Measurements from ENCODE around the gene RIBC2.
"Not testable (repeated sequence)": the region's sequence is repeated elsewhere in the genome, so short reads cannot be mapped to it uniquely, and the experiment has no call there.

RIBC2 gene

DNA sequence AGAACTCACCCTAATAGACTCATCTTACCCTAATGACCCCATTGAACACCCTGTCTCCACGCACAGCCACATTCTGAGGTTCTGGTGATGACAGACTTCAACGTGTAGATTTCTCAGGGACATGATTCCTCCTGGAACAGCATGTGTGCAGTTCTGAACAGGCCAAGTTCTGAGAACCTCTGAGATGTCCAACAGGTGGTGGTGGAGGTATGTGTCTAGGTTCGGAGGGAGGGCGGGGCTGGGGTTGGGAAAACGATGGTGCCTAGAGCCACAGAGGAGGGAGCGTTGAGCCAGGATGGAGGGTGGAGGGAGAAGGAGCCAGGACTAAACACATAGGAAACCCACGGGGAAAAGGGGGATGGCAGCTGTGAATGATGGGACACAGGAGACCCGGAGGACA, 45.7 kb downstream of the RIBC2 start:
- 96% methylated on average over 8 of the region's 8 CpGs for WGBS
- no peak overlapping the region for H3K4me3 ChIP-seq (ENCODE audit: insufficient read depth in 1 of 2, low read depth in 1 of 2, low read length in 2 of 2)
- no peak for DNase-seq

DNA sequence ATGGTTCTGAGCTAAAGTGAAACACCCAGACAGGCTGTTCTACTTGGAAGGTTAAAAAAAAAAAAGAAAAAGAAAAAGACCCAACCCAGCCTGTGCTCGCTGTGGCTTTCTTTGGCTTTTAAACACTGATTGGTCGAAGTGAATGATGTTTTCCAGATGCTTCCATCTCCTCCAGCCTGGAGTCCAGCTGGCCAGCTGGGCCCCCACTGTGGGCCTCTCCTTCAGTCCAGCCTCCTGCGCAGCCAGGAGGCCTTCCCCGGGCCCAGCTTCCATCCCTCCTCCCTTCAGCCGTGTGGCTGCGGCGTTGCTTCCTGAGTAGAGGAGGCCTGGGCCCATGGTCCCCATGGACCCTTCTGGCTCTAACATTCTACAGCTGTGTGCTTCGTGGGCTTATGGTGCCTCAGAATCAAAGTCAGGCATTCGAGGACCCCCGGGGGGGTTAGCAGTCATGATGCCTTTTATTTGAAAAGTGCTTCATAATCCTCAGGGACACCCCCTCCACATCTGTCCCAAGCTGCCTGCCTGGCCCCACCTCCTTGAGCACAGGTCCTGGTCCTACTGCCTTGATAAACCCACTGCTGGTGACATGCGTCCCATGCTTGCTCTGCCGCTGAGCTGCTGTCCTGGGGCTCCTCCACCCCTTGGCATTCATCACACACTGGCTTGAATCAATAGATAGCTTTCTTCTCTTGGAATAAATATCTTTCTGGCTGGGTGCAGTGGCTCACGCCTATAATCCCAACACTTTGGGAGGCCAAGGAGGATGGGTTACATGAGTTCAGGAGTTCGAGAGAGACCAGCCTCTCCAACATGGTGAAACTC, 47.0 kb downstream of the RIBC2 start:
- Histone ChIP-seq H3K4me3 (ENCODE audit: insufficient read depth in 1 of 2, low read depth in 1 of 2, low read length in 2 of 2) (no peak overlapping the region), H2AK5ac (ENCODE audit: low read length, severe bottlenecking) (no peak overlapping the region), H3K36me3 (ENCODE audit: control insufficient read depth in 1 of 2, insufficient read depth in 2 of 2, low read depth in 1 of 2, low read length in 2 of 2) (no peaks in the 10 kb centered on the region), H2BK15ac (ENCODE audit: low read depth, poor library complexity, severe bottlenecking) (peak overlapping the region; percentile 60), H3K4ac (ENCODE audit: low read depth in 1 of 2, low read length in 2 of 2) (peak overlapping the region; percentile 29 to 91), H3K23ac (ENCODE audit: low read length in 2 of 2) (no peak overlapping the region), H3K79me1 (replicated peaks; ENCODE audit: low read length, poor library complexity, severe bottlenecking) (no peaks in the 10 kb centered on the region), H2BK120ac (ENCODE audit: low read depth, low read length) (peak overlapping the region; percentile 6), H4K8ac (ENCODE audit: low read length) (peak overlapping the region; percentile 74), H3K14ac (ENCODE audit: low read length in 2 of 2) (peak overlapping the region in 1 of 2 experiments; percentile 13), H3K9me3 (ENCODE audit: control insufficient read depth, low read length) (no peaks in the 10 kb centered on the region), H3K4me1 (ENCODE audit: control insufficient read depth, insufficient read depth, low read depth, low read length) (peaks cover 3% of the 10 kb centered on the region), H2BK12ac (ENCODE audit: low read length in 2 of 2) (peak overlapping the region; percentile 66 to 83), H2BK5ac (ENCODE audit: low read depth, low read length, poor library complexity, severe bottlenecking) (no peak overlapping the region), H2AFZ (ENCODE audit: low read depth, low read length) (no peak overlapping the region), H3K18ac (ENCODE audit: low read depth in 1 of 2, low read length in 2 of 2) (peak overlapping the region; percentile 73 to 83), H3K27me3 (ENCODE audit: control insufficient read depth in 1 of 2, insufficient read depth in 1 of 2, low read length in 2 of 2) (no peaks in the 10 kb centered on the region), H3K27ac (ENCODE audit: low read length, poor library complexity, severe bottlenecking) (no peak overlapping the region), H3K9ac (ENCODE audit: low read length) (peak overlapping the region; percentile 63), H3K4me2 (ENCODE audit: low read length, poor library complexity, severe bottlenecking) (no peak overlapping the region), H4K91ac (ENCODE audit: low read length) (peak overlapping the region; percentile 90)
- 55% methylated on average over 14 of the region's 14 CpGs for WGBS
- peak; percentile 86 for DNase-seq

More for the DNA sequence above, 45.7 kb downstream of the RIBC2 start:
- Histone ChIP-seq H3K27me3 (ENCODE audit: control insufficient read depth in 1 of 2, insufficient read depth in 1 of 2, low read length in 2 of 2) (no peaks in the 10 kb centered on the region), H3K18ac (ENCODE audit: low read depth in 1 of 2, low read length in 2 of 2) (no peak overlapping the region), H2BK5ac (ENCODE audit: low read depth, low read length, poor library complexity, severe bottlenecking) (no peak overlapping the region), H3K27ac (ENCODE audit: low read length, poor library complexity, severe bottlenecking) (no peak overlapping the region), H3K79me1 (replicated peaks; ENCODE audit: low read length, poor library complexity, severe bottlenecking) (no peaks in the 10 kb centered on the region), H2BK12ac (ENCODE audit: low read length in 2 of 2) (peak overlapping the region in 1 of 2 experiments; percentile 6), H2AFZ (ENCODE audit: low read depth, low read length) (no peak overlapping the region), H3K4me1 (ENCODE audit: control insufficient read depth, insufficient read depth, low read depth, low read length) (peaks cover 3% of the 10 kb centered on the region), H4K91ac (ENCODE audit: low read length) (no peak overlapping the region), H3K23ac (ENCODE audit: low read length in 2 of 2) (no peak overlapping the region), H3K9ac (ENCODE audit: low read length) (no peak overlapping the region), H2BK120ac (ENCODE audit: low read depth, low read length) (no peak overlapping the region), H2AK5ac (ENCODE audit: low read length, severe bottlenecking) (no peak overlapping the region), H3K4me2 (ENCODE audit: low read length, poor library complexity, severe bottlenecking) (no peak overlapping the region), H3K9me3 (ENCODE audit: control insufficient read depth, low read length) (no peaks in the 10 kb centered on the region), H3K14ac (ENCODE audit: low read length in 2 of 2) (no peak overlapping the region), H4K8ac (ENCODE audit: low read length) (no peak overlapping the region), H2BK15ac (ENCODE audit: low read depth, poor library complexity, severe bottlenecking) (peak overlapping the region; percentile 73), H3K4ac (ENCODE audit: low read depth in 1 of 2, low read length in 2 of 2) (no peak overlapping the region), H3K36me3 (ENCODE audit: control insufficient read depth in 1 of 2, insufficient read depth in 2 of 2, low read depth in 1 of 2, low read length in 2 of 2) (no peaks in the 10 kb centered on the region)

DNA sequence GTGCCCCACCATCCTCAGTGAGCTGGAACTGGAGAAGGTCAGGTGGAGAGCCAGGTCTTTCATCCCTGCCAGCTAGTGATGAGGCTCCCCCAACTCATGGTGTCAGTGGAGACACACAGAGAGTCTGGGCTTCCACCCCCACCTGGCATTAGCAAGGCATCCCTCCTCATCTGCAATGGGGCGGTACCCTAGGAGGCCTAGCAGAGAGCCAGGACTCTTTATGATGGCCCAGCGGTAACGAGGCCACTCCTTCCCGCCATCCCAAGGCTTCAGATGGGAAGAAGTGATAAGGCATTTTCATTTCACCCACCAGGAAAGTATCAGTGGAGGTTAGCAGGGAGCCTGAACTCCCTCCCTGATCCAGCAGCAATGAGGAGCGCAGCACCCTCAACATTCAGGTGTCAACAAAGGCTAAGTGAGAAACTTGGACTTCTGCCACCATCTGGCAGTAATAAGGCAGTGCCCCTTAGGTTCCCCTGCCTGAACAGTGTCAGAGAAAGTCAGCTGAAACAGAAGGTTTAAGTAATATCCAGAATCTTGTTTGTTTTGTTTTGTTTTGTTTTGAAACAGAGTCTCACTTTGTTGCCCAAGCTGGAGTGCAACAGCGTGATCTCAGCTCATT, 48.7 kb downstream of the RIBC2 start:
- H3K9ac ChIP-seq (ENCODE audit: low read length): no peak overlapping the region

DNA sequence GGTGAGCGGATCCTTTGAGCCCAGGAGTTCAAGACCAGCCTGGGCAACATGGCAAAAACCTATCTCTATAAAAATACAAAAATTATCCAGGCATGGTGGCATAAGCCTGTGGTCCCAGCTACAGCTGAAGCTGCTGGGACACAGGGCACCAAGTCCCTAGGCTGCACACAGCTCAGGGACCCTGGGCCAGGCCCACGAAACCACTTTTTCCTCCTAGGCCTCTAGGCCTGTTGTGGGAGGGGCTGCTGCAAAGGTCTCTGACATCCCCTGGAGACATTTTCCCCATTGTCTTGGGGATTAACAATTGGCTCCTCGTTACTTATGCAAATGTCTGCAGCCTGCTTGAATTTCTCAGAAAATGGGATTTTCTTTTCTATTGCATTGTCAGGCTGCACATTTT, 50.2 kb downstream of the RIBC2 start:
- H3K18ac ChIP-seq (ENCODE audit: low read depth in 1 of 2, low read length in 2 of 2); H3K14ac ChIP-seq (ENCODE audit: low read length in 2 of 2); H3K23ac ChIP-seq (ENCODE audit: low read length in 2 of 2); H3K4me2 ChIP-seq (ENCODE audit: low read length, poor library complexity, severe bottlenecking); H3K27me3 ChIP-seq (ENCODE audit: control insufficient read depth in 1 of 2, insufficient read depth in 1 of 2, low read length in 2 of 2); H3K9ac ChIP-seq (ENCODE audit: low read length); H3K79me1 ChIP-seq (replicated peaks; ENCODE audit: low read length, poor library complexity, severe bottlenecking); H2BK12ac ChIP-seq (ENCODE audit: low read length in 2 of 2); H2BK15ac ChIP-seq (ENCODE audit: low read depth, poor library complexity, severe bottlenecking); H2AFZ ChIP-seq (ENCODE audit: low read depth, low read length); H3K4me1 ChIP-seq (ENCODE audit: control insufficient read depth, insufficient read depth, low read depth, low read length); H4K8ac ChIP-seq (ENCODE audit: low read length); H3K36me3 ChIP-seq (ENCODE audit: control insufficient read depth in 1 of 2, insufficient read depth in 2 of 2, low read depth in 1 of 2, low read length in 2 of 2); H4K91ac ChIP-seq (ENCODE audit: low read length); H2BK5ac ChIP-seq (ENCODE audit: low read depth, low read length, poor library complexity, severe bottlenecking); H2AK5ac ChIP-seq (ENCODE audit: low read length, severe bottlenecking); H3K4me3 ChIP-seq (ENCODE audit: insufficient read depth in 1 of 2, low read depth in 1 of 2, low read length in 2 of 2); DNase-seq; H3K27ac ChIP-seq (ENCODE audit: low read length, poor library complexity, severe bottlenecking); H3K4ac ChIP-seq (ENCODE audit: low read depth in 1 of 2, low read length in 2 of 2): not testable (repeated sequence)
- Histone ChIP-seq H2BK120ac (ENCODE audit: low read depth, low read length) (peak overlapping the region; percentile 19), H3K9me3 (ENCODE audit: control insufficient read depth, low read length) (peaks cover 20% of the 10 kb centered on the region)
- WGBS: 89% methylated on average over 3 of the region's 3 CpGs

More for the DNA sequence above, 48.7 kb downstream of the RIBC2 start:
- H3K4me2 ChIP-seq (ENCODE audit: low read length, poor library complexity, severe bottlenecking): no peak overlapping the region
- H2BK12ac ChIP-seq (ENCODE audit: low read length in 2 of 2): peak overlapping the region in 1 of 2 experiments; percentile 89
- H3K14ac ChIP-seq (ENCODE audit: low read length in 2 of 2): no peak overlapping the region
- H3K27ac ChIP-seq (ENCODE audit: low read length, poor library complexity, severe bottlenecking): no peak overlapping the region
- peak overlapping the region; percentile 85 for H4K8ac ChIP-seq (ENCODE audit: low read length)
- no peaks in the 10 kb centered on the region for H3K27me3 ChIP-seq (ENCODE audit: control insufficient read depth in 1 of 2, insufficient read depth in 1 of 2, low read length in 2 of 2)
- H3K79me1 ChIP-seq (replicated peaks; ENCODE audit: low read length, poor library complexity, severe bottlenecking): no peaks in the 10 kb centered on the region
- no peaks in the 10 kb centered on the region for H3K36me3 ChIP-seq (ENCODE audit: control insufficient read depth in 1 of 2, insufficient read depth in 2 of 2, low read depth in 1 of 2, low read length in 2 of 2)
- peak overlapping the region in 1 of 2 experiments; percentile 70 for H3K18ac ChIP-seq (ENCODE audit: low read depth in 1 of 2, low read length in 2 of 2)
- DNase-seq: no peak
- H3K4ac ChIP-seq (ENCODE audit: low read depth in 1 of 2, low read length in 2 of 2): peak overlapping the region in 1 of 2 experiments; percentile 13
- peak overlapping the region; percentile 68 for H4K91ac ChIP-seq (ENCODE audit: low read length)
- H2AK5ac ChIP-seq (ENCODE audit: low read length, severe bottlenecking): no peak overlapping the region
- H3K23ac ChIP-seq (ENCODE audit: low read length in 2 of 2): no peak overlapping the region
- no peak overlapping the region for H2BK120ac ChIP-seq (ENCODE audit: low read depth, low read length)
- WGBS: 87% methylated on average over 5 of the region's 6 CpGs
- H2BK5ac ChIP-seq (ENCODE audit: low read depth, low read length, poor library complexity, severe bottlenecking): no peak overlapping the region
- H3K4me1 ChIP-seq (ENCODE audit: control insufficient read depth, insufficient read depth, low read depth, low read length): peaks cover 3% of the 10 kb centered on the region
- peak overlapping the region; percentile 89 for H2BK15ac ChIP-seq (ENCODE audit: low read depth, poor library complexity, severe bottlenecking)
- H3K4me3 ChIP-seq (ENCODE audit: insufficient read depth in 1 of 2, low read depth in 1 of 2, low read length in 2 of 2): no peak overlapping the region
- peaks cover 9% of the 10 kb centered on the region for H3K9me3 ChIP-seq (ENCODE audit: control insufficient read depth, low read length)
- no peak overlapping the region for H2AFZ ChIP-seq (ENCODE audit: low read depth, low read length)
